Measurements from ENCODE around the gene SNX5. TPM values are rescaled to one million over a fixed set of nuclear protein-coding genes. Genes with fewer than 3 reads are reported as not detected.

SNX5 gene
- total and polyA plus RNA-seq, 9 of the 15 experiments (the other 6 are each of a cell fraction or from before 2014, with no cell fraction given) = 53.5 to 276 (median 160) TPM

- peak; percentile 68; the same call in 1 of the 2 replicates for TF ChIP-seq FOXM1 (IDR thresholded peaks at IDR 0.05; ENCODE audit: low read depth)
- peak; percentile 66; the same call in 1 of the 2 replicates for TF ChIP-seq FOXM1 (CRISPR knock-in tag; IDR thresholded peaks at IDR 0.05; ENCODE audit: low read depth)
- peak; percentile 97 for TF ChIP-seq E2F4 (CRISPR knock-in tag; IDR thresholded peaks at IDR 0.05; ENCODE audit: low read depth)
- no peak for TF ChIP-seq GTF3C2 (IDR thresholded peaks at IDR 0.05; ENCODE audit: borderline replicate concordance, extremely low read depth, insufficient read length)
- 0 out of 2 replicates have a peak, but pooled peaks have one; percentile 23 for TF ChIP-seq ZKSCAN1 (IDR thresholded peaks at IDR 0.05; ENCODE audit: low read depth, low read length)
- peak; percentile 96 for TF ChIP-seq TBP (optimal IDR thresholded peaks at IDR 0.05; ENCODE audit: low read depth, low read length)
- peak; percentile 28; the same call in 1 of the 2 replicates for TF ChIP-seq HDAC8 (tag; IDR thresholded peaks at IDR 0.05)
- peak; percentile 40 for TF ChIP-seq HMGN3 (IDR thresholded peaks at IDR 0.05; ENCODE audit: borderline replicate concordance, extremely low read depth, insufficient read length, low read depth, low read length)
- peak; percentile 66 for TF ChIP-seq GABPA (tag; conservative IDR thresholded peaks at IDR 0.05; ENCODE audit: low read depth)
- peak; percentile 99 for TF ChIP-seq CHD2 (IDR thresholded peaks at IDR 0.05; ENCODE audit: low read depth, low read length)
- TF ChIP-seq ZNF197 (CRISPR knock-in tag; IDR thresholded peaks at IDR 0.05; ENCODE audit: low read depth) = 0 out of 2 replicates have a peak, but pooled peaks have one; percentile 7
- TF ChIP-seq NR2C1 (IDR thresholded peaks at IDR 0.05) = peak; percentile 76
- no peak for TF ChIP-seq NR2C1 (tag; IDR thresholded peaks at IDR 0.05)
- 0 out of 2 replicates have a peak, but pooled peaks have one; percentile 14 for TF ChIP-seq SRSF3 (IDR thresholded peaks at IDR 0.05; ENCODE audit: insufficient read depth, low read length)
- TF ChIP-seq MAFF (IDR thresholded peaks at IDR 0.05; ENCODE audit: low read length) = peak; percentile 25; the same call in 1 of the 2 replicates
- peak; percentile 46 for TF ChIP-seq CCNT2 (IDR thresholded peaks at IDR 0.05; ENCODE audit: borderline replicate concordance, extremely low read depth, insufficient read length, low read depth, low read length)
- no peak for TF ChIP-seq KLF6 (CRISPR knock-in tag; IDR thresholded peaks at IDR 0.05; ENCODE audit: borderline replicate concordance)
- TF ChIP-seq ETS1 (conservative IDR thresholded peaks at IDR 0.05; ENCODE audit: control insufficient read depth, low read depth, low read length) = peak; percentile 89
- peak; percentile 88 for TF ChIP-seq CHD1 (IDR thresholded peaks at IDR 0.05; ENCODE audit: low read length)
Measured at GRCh38 chr20:17968366-17969277, at the start of gene SNX5, which contains the start of gene MGME1 (continued).

Measured in K562 (cell line).